Measurements from ENCODE around the gene CD36.

DNA sequence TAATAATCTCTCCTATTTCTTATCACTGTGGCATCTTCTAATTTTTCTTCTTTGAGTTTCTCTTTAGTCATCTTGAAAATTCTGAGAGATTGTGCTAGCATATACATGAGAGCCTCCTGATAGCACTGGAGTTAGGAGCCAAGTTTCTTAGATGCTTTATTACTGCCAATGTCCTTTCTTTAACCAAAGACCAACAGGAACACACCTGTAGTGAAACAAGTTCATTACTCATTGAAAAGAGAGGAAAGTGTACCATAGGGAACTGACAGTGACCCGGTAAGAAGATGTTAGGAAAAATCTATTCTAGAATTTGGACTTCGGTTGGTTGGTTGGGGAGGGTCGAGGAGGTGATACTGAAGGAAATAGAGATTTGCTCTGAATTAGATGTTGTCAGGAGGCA is 27.1 kb upstream of the CD36 start:
- TF ChIP-seq, protein P1, sequence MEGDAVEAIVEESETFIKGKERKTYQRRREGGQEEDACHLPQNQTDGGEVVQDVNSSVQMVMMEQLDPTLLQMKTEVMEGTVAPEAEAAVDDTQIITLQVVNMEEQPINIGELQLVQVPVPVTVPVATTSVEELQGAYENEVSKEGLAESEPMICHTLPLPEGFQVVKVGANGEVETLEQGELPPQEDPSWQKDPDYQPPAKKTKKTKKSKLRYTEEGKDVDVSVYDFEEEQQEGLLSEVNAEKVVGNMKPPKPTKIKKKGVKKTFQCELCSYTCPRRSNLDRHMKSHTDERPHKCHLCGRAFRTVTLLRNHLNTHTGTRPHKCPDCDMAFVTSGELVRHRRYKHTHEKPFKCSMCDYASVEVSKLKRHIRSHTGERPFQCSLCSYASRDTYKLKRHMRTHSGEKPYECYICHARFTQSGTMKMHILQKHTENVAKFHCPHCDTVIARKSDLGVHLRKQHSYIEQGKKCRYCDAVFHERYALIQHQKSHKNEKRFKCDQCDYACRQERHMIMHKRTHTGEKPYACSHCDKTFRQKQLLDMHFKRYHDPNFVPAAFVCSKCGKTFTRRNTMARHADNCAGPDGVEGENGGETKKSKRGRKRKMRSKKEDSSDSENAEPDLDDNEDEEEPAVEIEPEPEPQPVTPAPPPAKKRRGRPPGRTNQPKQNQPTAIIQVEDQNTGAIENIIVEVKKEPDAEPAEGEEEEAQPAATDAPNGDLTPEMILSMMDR (IDR thresholded peaks at IDR 0.05; ENCODE audit: extremely low read depth in 1 of 2, insufficient read depth in 1 of 2, low read depth in 1 of 2, low read length in 2 of 2): no peak
- TF ChIP-seq POLR2A (IDR thresholded peaks at IDR 0.05; ENCODE audit: low read depth, low read length) (no peak), JUN (IDR thresholded peaks at IDR 0.05; ENCODE audit: borderline replicate concordance, insufficient read depth, insufficient read length, low read depth) (no peak), FOS (IDR thresholded peaks at IDR 0.05; ENCODE audit: borderline replicate concordance, insufficient read depth, low read length) (no peak), POLR2AphosphoS5 (IDR thresholded peaks at IDR 0.05; ENCODE audit: insufficient read depth, low read depth, low read length) (no peak), EZH2 (IDR thresholded peaks at IDR 0.05; ENCODE audit: borderline replicate concordance, low read depth, low read length, severe bottlenecking) (no peak), GATA2 (IDR thresholded peaks at IDR 0.05; ENCODE audit: insufficient read depth, insufficient read length, low read depth, low read length) (no peak), MYC (IDR thresholded peaks at IDR 0.05; ENCODE audit: low read depth, low read length) (no peak)
- TF ChIP-seq, protein P2, sequence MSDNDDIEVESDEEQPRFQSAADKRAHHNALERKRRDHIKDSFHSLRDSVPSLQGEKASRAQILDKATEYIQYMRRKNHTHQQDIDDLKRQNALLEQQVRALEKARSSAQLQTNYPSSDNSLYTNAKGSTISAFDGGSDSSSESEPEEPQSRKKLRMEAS (IDR thresholded peaks at IDR 0.05; ENCODE audit: insufficient read depth, insufficient read length): no peak
